Fibroblast of lung (primary cell): ENCODE results near the gene INPP5A.

Source experiments
- CTCF ChIP-seq, 2 donors: IDR thresholded peaks in 1 of 2; conservative IDR thresholded peaks in 1 of 2; 1 replicate in 1 of 2; 2 replicates in 1 of 2; pipeline ENCODE4 v1.5.1; 2011 to 2012; ENCODE audit warnings: low read length in 2 of 2, control low read depth in 1 of 2, inconsistent platforms in 1 of 2, low read depth in 1 of 2, mild to moderate bottlenecking in 1 of 2
- EZH2 ChIP-seq: IDR thresholded peaks from 2 replicates; pipeline ENCODE4 v1.5.1; 2012; ENCODE audit warnings: low read length, control low read depth, mild to moderate bottlenecking; ENCODE audit errors: missing control alignments

- TF ChIP-seq CTCF (conservative IDR thresholded peaks at IDR 0.05 in 1 of 2, IDR thresholded peaks at IDR 0.05 in 1 of 2; ENCODE audit: low read depth in 1 of 2, low read length in 2 of 2) (no peak), EZH2 (no peak)
Measured at GRCh38 chr10:132740588-132740987, 203.0 kb downstream of the INPP5A start.
